Caki2 (cell line): Measurements from ENCODE around the gene MIB1. TPM values are rescaled to one million over a fixed set of nuclear protein-coding genes. Genes with fewer than 3 reads are reported as not detected.
A peak's percentile ranks its signal among the peaks of the same experiment; 100 is the strongest.
"Not testable (repeated sequence)": the region's sequence is repeated elsewhere in the genome, so short reads cannot be mapped to it uniquely, and the experiment has no call there.

Experiments
- DNase-seq: peaks from one replicate; pipeline ENCODE4 v3.0.0-alpha.2; 2015; ENCODE audit warnings: low read depth
- in situ Hi-C: cut with HindIII; loops from 2 replicates; pipeline ENCODE4 v1.10.0; 2016; ENCODE audit warnings: low sequenced_read_pairs, low pct_unique_long_range_greater_than_20kb, mixed read lengths
- total RNA-seq: library from RNA; depleted of rRNA; stranded (reverse); fragments of >200 nt; shearing (Covaris generic); gene quantifications from 2 replicates; pipeline ENCODE4 v1.2.3, GENCODE V29; 2014; ENCODE audit warnings: low replicate concordance

MIB1 gene
- total RNA-seq, 1 experiment from 2014 or later, result 25.4 TPM

DNA sequence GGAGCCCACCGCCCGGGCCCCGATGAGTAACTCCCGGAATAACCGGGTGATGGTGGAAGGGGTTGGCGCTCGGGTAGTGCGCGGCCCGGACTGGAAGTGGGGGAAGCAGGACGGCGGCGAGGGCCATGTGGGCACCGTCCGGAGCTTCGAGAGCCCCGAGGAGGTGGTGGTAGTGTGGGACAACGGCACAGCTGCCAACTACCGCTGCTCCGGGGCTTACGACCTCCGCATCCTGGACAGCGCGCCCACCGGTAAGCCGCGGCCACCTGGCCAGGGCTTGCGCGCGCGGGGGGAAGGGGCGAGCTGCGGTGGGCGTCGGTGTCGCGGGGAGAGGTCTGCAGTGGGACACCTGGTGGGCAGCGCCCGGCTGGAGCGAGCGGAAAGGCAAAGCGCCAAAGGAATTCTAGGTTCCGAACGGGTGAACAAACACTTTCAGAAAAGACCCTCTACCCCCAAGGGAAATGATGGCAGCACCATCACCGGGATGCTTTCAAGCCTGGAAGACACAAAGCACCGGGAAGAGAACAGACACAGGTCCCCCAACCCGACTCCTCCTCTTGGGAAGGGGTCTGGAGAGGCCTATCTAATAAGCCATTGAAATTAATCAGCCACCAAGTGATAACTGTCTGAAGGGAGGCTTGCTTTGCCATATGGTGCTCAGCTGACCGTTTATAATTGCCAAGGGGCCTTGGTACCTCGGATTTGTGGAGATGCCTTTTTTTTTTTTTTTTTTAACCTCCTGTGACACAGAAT, 1.1 kb downstream of the MIB1 start:
- in situ Hi-C loops, result no loop called here
- DNase-seq, result peak; percentile 38

DNA sequence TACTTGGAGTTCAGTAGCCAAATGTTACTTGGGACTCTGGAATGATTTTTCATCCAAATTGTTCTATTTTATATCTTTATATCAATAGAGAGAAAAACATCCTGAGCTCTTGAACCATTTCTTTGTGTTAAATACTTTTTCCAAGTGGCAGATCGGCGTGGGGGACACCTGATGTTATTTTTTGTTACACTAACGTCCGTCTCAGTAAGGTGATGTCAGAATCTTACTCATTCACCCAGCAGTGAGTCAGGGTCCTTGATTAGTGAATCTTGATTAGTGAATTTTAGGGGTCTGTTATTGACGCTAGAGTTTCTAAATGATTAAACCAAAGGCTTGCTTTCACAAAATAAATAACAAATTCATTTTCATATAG, 1.7 kb downstream of the MIB1 start:
- no peak for DNase-seq
- in situ Hi-C loops, result no loop called here

GRCh38 chr18:21743166-21743832, 2.7 kb downstream of the MIB1 start:
- in situ Hi-C loops, result no loop called here

DNA sequence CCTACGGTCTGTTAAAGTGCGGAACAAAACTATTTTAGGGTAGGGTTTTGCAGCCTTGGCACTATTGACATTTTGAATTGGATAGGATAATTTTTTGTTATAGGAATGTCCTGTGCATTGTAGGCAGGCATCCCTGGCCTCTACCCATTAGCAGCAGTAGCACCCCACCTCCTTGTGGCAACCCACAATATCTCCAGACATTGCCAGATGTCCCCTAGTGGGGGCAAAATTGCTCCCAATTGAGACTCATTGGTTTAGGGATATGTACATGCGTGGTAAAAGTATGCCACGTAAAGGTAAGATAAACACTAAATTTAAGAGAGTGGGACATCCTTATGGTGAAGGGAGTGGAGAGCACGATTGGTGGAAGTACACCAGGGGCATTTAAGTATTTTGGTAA, 4.6 kb downstream of the MIB1 start:
- in situ Hi-C loops, result no loop called here
- DNase-seq, result no peak

More at GRCh38 chr18:21743166-21743832, 2.7 kb downstream of the MIB1 start:
- DNase-seq, result no peak

DNA sequence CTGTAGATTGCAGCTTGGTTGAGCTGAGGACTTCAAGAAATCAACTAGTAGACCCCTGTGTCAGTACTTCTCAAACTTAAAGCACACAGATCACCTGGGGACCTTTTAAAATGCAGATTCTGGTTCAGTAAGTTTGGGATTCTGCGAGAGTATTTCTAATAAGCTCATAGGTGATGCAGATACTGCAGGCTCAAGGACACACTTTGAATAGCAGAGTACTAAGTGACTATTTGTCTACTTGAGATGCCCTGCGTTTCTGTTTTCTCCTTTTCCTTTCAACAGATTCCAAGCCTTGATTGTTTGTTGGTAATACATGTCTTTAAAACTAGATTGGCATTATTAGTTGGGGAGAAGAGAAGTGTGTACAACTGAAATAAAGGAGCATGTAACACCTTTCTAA, 6.7 kb downstream of the MIB1 start:
- DNase-seq, result no peak
- in situ Hi-C loops, result no loop called here

- DNase-seq, result no peak
- in situ Hi-C loops, result no loop called here
Measured at GRCh38 chr18:21747764-21748693, 7.4 kb downstream of the MIB1 start.

- DNase-seq, result no peak
- in situ Hi-C loops, result no loop called here
Measured at GRCh38 chr18:21757833-21758232, 17.2 kb downstream of the MIB1 start.

- in situ Hi-C loops, result no loop called here
- no peak for DNase-seq
Measured at GRCh38 chr18:21759836-21760235, 19.2 kb downstream of the MIB1 start.

GRCh38 chr18:21760321-21760720, 19.7 kb downstream of the MIB1 start:
- in situ Hi-C loops, result no loop called here
- DNase-seq, result no peak

- in situ Hi-C loops, result no loop called here
Measured at GRCh38 chr18:21761471-21762115, 21.0 kb downstream of the MIB1 start.

DNA sequence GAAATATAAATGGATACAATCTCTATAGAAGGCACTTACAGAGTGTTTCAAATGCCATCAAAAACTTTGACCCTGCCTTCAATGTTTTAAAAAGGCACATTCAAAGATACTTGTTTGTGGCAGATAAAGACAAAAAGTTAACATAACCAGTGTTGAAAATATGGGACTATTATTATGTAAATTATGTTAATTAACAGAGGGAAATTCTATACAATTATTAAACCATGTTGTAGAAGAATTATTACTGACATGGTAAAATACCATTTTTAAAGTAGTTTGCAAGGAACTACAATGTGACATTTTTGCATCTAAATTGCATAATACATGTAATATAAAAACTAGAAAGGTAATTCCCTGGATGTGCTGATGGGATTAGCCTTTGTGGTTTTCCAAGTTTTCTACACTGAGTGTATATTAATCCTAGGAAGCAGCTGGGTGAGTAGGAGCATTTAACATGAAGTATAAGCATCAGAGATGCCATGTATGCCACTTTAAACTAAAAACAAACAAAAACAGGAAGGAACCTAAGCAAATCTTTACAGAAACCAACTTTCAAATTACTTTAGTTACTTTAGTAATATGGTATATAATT, 21.7 kb downstream of the MIB1 start:
- in situ Hi-C loops, result no loop called here
- DNase-seq, result no peak

More at GRCh38 chr18:21761471-21762115, 21.0 kb downstream of the MIB1 start:
- no peak for DNase-seq

- in situ Hi-C loops, result no loop called here
- DNase-seq, result no peak
Measured at GRCh38 chr18:21763846-21764646, 23.5 kb downstream of the MIB1 start.

DNA sequence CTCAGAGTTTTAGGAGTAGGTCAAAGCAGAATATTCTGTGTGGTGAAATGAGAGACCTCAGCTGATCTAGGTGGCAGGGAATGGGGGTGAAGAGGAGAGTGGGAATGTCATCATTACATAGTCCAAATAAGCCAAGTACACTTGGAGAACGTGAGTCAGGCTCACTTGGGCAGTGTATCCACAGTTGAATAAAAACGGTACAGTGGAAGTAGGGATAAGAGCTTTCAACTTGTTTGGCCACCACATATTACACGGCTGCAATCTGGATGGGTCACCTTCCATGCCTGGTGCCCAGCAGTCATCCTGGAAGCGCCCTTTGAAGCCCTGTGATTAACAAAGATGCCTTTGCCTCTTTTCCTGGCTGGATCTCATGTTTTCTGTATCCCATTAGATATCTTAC, 28.6 kb downstream of the MIB1 start:
- in situ Hi-C loops, result no loop called here
- DNase-seq, result no peak

GRCh38 chr18:21774722-21775121, 34.1 kb downstream of the MIB1 start:
- in situ Hi-C loops, result no loop called here
- DNase-seq, result no peak

DNA sequence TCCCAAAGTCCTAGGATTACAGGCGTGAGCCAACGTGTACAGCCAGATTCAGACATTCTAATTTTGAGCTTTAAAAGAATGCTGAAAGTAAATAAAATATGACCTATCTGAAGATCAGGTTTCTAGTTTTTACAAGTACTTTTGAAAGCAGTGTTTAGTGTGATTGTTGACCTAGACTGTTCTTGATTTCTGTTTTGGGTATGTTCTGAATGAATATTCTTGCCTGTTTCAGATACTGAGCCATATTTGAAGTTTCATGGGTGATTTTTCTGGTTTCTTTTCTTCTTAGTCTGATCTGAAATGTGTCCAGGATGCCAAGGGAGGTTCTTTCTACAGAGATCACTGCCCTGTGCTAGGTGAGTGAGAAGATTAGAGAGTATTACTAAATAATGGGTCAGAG, 37.2 kb downstream of the MIB1 start:
- DNase-seq, result no peak
- in situ Hi-C loops, result no loop called here

DNA sequence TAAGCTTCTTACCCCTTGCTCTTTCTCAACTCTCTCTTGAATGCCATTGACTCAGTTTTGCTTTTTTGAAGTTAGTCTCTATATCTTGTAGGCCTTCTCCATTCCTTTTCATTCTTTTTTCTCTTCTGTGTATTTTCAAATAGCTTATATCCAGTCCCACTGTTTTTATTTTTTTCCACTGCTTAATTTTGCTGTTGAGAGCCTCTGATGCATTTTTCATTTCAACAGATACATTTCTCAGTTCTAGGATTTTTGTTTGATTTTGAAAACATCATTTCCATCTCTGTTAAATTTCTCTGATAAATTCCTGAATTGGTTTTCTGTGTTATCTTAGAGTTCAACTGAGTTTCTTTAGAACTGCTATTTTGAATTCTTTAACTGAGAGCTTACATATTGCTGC, 45.9 kb downstream of the MIB1 start:
- in situ Hi-C loops, result no loop called here
- no peak for DNase-seq

DNA sequence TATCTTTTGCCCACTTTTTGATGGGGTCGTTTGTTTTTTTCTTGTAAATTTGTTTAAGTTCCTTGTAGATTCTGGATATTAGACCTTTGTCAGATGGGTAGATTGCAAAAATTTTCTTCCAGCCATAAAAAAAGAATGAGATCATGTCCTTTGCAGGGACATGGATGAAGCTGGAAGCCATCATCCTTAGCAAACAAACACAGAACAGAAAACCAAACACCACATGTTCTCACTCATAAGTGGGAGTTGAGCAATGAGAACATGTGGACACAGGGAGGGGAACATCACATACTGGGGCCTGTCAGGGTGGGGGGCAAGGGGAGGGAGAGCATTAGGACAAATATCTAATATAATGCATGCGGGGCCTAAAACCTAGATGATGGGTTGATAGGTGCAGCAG, 55.5 kb downstream of the MIB1 start:
- DNase-seq, in situ Hi-C loops: not testable (repeated sequence)
